NB4 (cell line): Measurements from ENCODE around the gene WDFY3.

Experiments
- DNase-seq: peaks from one replicate; pipeline ENCODE4 v3.0.0; 2010; ENCODE audit warnings: low read depth
- H3K4me3 ChIP-seq: one replicate; pipeline ENCODE4 v1.5.1; 2011; ENCODE audit warnings: mild to moderate bottlenecking, low read depth, low read length, moderate library complexity
- CTCF ChIP-seq: IDR thresholded peaks from one replicate; pipeline ENCODE4 v1.5.1; 2012; ENCODE audit warnings: low read depth, low read length
- MAX ChIP-seq: IDR thresholded peaks from 2 replicates; pipeline ENCODE4 v1.6.1; 2011; ENCODE audit warnings: low read depth, low read length
- MYC ChIP-seq: IDR thresholded peaks from 2 replicates; pipeline ENCODE4 v1.6.1; 2011; ENCODE audit warnings: low read depth, low read length
- POLR2A ChIP-seq: IDR thresholded peaks from 2 replicates; pipeline ENCODE4 v1.6.1; 2011; ENCODE audit warnings: mild to moderate bottlenecking; ENCODE audit not compliant: insufficient read length; ENCODE audit errors: extremely low read depth

WDFY3 gene

GRCh38 chr4:84648863-84649647 lies 317.4 kb downstream of the WDFY3 start:
- H3K4me3 ChIP-seq = no peak overlapping the region
- peak; percentile 7 for DNase-seq
- TF ChIP-seq MYC (no peak), MAX (no peak), CTCF (no peak), POLR2A (no peak)

GRCh38 chr4:84648178-84648577 lies 318.3 kb downstream of the WDFY3 start:
- no peak for DNase-seq
- TF ChIP-seq POLR2A (no peak), MAX (no peak), MYC (no peak), CTCF (no peak)
- H3K4me3 ChIP-seq = no peak overlapping the region

GRCh38 chr4:84647312-84647884 lies 319.1 kb downstream of the WDFY3 start:
- H3K4me3 ChIP-seq = no peak overlapping the region
- no peak for TF ChIP-seq MYC
- no peak for TF ChIP-seq MAX
- TF ChIP-seq CTCF = no peak
- TF ChIP-seq POLR2A = no peak
- no peak for DNase-seq

GRCh38 chr4:84644087-84644486 lies 322.4 kb downstream of the WDFY3 start:
- H3K4me3 ChIP-seq = no peak overlapping the region
- TF ChIP-seq POLR2A (no peak), MYC (no peak), MAX (no peak), CTCF (no peak)
- no peak for DNase-seq

- DNase-seq = no peak
- no peak overlapping the region for H3K4me3 ChIP-seq
- no peak for TF ChIP-seq POLR2A
Observed at GRCh38 chr4:84639145-84639544, 327.3 kb downstream of the WDFY3 start.

GRCh38 chr4:84638092-84638491 lies 328.4 kb downstream of the WDFY3 start:
- no peak overlapping the region for H3K4me3 ChIP-seq
- no peak for TF ChIP-seq POLR2A
- TF ChIP-seq CTCF = no peak
- no peak for TF ChIP-seq MYC
- TF ChIP-seq MAX = no peak
- no peak for DNase-seq
